ENCODE data around the gene SPPL2B.

The SPPL2B gene

GRCh38 chr19:2302319-2303210 lies 25.9 kb upstream of the SPPL2B start:
- DNase-seq (ENCODE audit: low spot score), result peak; percentile 71

DNA sequence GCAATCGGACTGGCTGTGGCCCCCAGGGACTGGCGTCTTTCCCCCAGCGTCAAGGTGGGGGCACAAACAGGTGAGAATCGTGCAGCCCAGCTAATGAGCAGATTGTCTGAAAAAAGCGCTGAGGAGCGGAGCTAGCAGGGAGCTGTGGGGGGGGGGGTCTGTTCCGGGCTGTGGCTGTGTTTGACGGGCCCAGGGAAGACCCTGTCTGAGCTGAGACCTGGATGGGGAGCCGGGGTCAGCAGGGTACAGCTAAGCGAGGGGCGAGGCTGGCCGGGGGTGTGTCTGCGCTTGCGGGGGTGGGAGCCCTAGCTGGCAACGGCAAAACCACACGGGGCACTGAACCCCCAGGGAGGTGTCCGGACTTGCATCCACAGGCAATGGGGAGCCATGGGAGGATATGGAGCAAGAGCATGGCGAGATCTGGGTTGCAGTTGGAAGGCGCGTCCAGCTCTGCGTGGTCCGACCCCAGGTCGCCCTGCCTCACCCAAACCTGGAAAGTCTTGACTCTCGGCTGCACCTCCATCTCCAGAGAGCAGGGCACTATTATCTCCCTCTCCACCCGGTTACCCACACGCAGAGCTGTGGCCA lies 25.2 kb upstream of the SPPL2B start:
- no peak for DNase-seq (ENCODE audit: low spot score)

GRCh38 chr19:2305452-2306280 lies 22.8 kb upstream of the SPPL2B start:
- no peak for DNase-seq (ENCODE audit: low spot score)

DNA sequence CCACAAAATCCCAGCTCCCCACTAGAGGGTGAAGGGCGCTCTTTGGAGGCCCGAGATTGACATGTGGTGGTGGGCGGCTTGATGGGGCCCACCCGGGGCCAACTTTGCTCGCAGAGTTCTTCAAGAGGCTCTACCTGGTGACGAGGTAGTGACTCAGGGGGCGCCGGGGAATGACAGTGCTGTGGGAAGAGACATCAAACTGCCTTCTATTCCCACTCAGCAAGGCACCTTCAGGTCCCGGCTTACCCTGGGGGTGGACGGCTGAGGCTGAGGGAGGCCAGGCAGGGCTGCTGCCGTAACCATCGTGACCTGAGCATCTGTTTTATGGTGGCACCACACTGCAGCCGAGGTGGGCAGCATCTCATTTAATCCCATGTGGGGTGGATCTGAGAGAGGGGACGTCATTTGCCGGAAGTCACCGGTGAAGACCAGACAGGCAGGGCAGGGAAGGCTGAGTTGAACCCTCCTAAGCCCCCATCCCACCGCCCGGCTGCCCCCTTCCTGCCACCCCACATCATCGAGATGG lies 22.1 kb upstream of the SPPL2B start:
- no peak for DNase-seq (ENCODE audit: low spot score)

DNA sequence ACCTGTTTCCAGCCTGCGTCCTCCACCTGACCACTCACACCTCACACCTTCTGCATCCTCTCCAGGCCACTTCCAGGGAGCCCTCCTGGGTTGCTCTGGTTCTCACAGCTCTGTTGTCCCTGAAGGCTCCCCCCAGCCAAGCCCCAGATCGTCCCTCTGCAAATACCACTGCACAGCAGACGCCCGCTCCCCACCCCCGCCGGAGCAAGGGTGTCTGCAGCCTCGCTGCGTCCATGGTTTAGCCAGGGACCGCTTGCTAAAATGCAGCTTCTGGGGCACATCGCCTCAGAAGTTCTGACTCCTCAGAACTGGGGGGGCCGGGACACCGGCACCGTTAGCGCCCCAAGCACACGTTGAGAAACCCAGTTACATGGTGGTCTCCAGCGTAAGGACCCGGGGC lies 21.5 kb upstream of the SPPL2B start:
- DNase-seq (ENCODE audit: low spot score), result no peak

DNA sequence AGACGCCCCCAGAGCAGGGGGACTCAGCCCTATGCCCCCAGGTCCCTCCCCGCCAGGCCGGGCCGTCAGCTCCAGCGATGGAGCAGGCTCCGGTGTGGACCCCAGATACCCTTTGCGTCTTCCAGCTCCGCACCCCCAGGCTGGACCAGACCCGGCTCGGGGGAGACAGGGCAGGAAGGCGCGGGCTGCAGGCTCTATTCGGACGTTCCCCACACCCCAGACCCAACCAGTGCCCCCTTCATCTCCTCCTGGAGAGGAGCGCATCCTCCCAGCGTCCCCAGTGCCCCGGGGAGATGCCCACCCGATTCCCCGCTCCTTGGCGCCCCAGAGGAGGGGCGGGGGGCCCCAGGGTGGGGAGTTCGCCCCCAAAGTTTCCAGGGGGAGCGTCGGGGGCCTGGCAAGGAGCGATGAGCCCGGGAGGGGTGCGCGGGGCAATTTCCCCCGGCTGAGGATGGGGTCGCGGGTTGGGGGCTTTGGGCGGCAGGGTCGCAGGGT lies 20.9 kb upstream of the SPPL2B start:
- DNase-seq (ENCODE audit: low spot score), result no peak

GRCh38 chr19:2308114-2308556 lies 20.3 kb upstream of the SPPL2B start, which contains the start of gene LINGO3:
LINGO3 (minus strand) TSS chr19:2308154; CDS start chr19:2291776, 16,378 bp downstream.
- DNase-seq (ENCODE audit: low spot score), result peak; percentile 47

GRCh38 chr19:2309734-2310362 lies 18.6 kb upstream of the SPPL2B start:
- DNase-seq (ENCODE audit: low spot score), result no peak

DNA sequence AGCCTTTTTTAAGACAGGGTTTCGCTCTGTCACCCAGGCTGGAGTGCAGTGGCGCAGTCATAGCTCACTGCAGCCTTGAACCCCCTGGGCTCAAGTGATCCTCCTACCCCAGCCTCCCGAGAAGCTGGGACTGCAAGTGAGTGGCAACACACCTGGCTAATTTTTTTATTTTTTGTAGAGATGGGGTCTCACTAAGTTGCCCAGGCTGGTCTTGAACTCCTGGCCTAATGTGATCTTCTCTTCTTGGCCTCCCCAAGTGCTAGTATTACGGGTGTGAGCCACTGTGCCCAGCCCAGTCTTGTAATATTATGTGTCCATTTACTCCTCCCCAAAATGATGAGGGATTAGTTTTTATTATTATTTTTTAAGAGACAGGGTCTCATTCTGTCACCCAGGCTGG lies 17.4 kb upstream of the SPPL2B start:
- no peak for DNase-seq (ENCODE audit: low spot score)

- DNase-seq (ENCODE audit: low spot score), result no peak
Measured at GRCh38 chr19:2312820-2313501, 15.5 kb upstream of the SPPL2B start.

DNA sequence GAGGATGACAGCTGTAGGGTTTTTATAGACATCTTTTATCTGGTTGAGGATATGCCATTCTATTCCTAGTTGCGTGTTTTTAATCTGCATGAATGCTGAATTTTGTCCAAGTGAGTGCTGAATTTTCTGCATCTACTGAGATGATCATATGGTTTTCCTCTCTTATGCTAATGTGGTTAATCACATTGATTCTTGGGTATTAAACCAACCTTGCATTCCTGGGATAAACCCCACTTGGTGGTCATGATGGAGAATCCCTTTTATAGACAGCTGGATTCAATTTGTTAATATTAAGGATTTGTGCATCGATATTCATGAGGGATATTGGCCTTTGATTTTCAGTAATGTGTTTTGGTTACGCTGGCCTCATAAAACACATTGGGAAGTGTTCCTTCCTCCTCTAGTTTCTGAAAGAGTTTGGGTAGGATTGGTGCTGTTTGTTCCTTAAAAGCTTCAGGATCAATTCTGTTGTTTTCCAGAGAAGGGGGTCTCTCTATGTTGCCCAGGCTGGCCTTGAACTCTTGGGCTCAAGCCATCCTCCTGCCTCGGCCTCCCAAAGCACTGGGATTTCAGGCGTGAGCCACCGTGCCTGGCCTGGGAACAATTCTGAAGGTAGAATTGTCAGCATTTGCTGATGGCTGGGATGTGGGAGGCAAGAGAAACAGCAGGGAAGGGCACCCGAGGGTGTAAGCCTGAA lies 13.2 kb upstream of the SPPL2B start:
- no peak for DNase-seq (ENCODE audit: low spot score)

GRCh38 chr19:2315818-2316353 lies 12.6 kb upstream of the SPPL2B start:
- peak; percentile 78 for DNase-seq (ENCODE audit: low spot score)

DNA sequence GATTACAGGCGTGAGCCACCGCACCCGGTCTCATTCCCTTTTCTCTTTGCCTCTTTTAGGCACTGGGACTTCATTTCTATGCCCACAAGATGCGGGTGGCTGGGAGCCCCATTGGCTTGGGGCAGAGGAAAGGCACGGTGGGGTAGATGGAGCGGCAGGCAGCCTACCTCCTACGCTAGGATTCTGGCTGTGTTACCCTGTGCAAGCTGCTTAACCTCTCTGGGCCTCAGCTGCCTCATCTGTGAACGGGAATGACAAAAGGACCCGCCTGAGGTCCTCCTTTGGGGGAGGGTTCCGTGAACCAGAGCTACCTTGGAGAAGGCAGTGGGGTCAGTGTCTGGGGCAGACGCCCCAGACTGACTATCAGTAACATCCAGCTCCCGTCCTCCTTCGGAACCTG lies 11.2 kb upstream of the SPPL2B start:
- no peak for DNase-seq (ENCODE audit: low spot score)

DNA sequence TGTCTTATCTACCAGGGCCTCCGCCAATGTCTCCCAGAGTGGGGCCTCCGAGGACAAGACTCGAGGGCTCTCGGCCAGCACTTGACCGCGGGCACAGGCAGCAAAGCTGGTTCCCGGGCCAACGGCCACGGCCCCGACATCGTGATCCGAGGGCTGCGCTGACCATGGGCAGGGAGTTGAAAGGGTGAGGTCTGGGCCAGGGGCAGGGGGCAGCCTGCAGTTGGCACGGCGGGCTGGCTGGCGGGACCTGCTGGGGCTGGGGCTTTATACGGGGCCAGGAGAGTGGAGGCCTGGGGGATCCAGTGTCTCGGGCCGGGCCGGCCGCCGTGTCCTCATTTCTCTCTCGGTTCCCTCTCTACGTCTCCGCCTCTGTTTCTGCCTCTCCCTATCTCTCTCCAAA lies 10.7 kb upstream of the SPPL2B start:
- no peak for DNase-seq (ENCODE audit: low spot score)

- no peak for DNase-seq (ENCODE audit: low spot score)
Measured at GRCh38 chr19:2318923-2319322, 9.6 kb upstream of the SPPL2B start.

GRCh38 chr19:2319551-2319950 lies 8.9 kb upstream of the SPPL2B start:
- DNase-seq (ENCODE audit: low spot score), result no peak

- DNase-seq (ENCODE audit: low spot score), result no peak
Measured at GRCh38 chr19:2320049-2320448, 8.4 kb upstream of the SPPL2B start.

DNA sequence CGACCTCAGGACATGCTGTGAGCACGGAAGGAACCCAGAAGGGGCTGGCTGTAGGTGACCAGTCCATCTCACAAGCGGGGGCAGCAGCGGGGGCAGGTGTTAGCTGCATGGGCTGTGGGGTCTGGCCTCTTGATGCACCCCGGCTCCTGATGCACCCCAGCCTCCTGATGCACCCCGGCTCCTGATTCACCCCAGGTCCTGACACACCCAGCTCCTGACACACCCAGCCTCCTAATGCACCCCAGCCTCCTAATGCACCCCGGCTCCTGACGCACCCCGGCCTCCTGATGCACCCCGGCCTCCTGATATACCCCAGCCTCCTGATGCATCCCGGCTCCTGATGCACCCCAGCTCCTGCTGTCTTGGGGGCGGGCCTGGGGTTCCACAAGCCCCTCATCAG lies 7.5 kb upstream of the SPPL2B start:
- DNase-seq (ENCODE audit: low spot score), result no peak

- no peak for DNase-seq (ENCODE audit: low spot score)
Measured at GRCh38 chr19:2321565-2322283, 6.8 kb upstream of the SPPL2B start.
